CD14-positive monocyte (primary cell): ENCODE data around the gene MFRP. TPM values are rescaled to one million over a fixed set of nuclear protein-coding genes. Genes with fewer than 3 reads are reported as not detected.

Experiments used
- DNase-seq, 3 donors: peaks; one replicate each; pipeline ENCODE4 v3.0.0-alpha.2; 2011 to 2022
- H2AFZ ChIP-seq: 2 replicates; pipeline ENCODE4 v1.6.0; 2012; ENCODE audit warnings: mild to moderate bottlenecking, low read depth, low read length, inconsistent platforms; ENCODE audit not compliant: insufficient read depth, poor library complexity, severe bottlenecking
- H3K27ac ChIP-seq, 2 donors: 1 replicate in 1 of 2; 2 replicates in 1 of 2; pipeline ENCODE4 v1.5.1; 2012 to 2013; ENCODE audit warnings: low read length in 2 of 2, control low read depth in 1 of 2, inconsistent platforms in 1 of 2, low read depth in 1 of 2, mild to moderate bottlenecking in 1 of 2
- H3K27me3 ChIP-seq, 2 donors: one replicate each; pipeline versions ENCODE4 v1.6.0 to v1.6.1; 2011 to 2013; ENCODE audit warnings: low read length in 2 of 2; ENCODE audit not compliant: control insufficient read depth in 2 of 2, insufficient read depth in 2 of 2
- H3K36me3 ChIP-seq, 2 donors: replicated peaks in 1 of 2; 1 replicate in 1 of 2; 2 replicates in 1 of 2; pipeline versions ENCODE4 v1.5.1 to v1.6.1; 2012 to 2013; ENCODE audit warnings: low read length in 2 of 2, control low read depth in 1 of 2, inconsistent platforms in 1 of 2, mild to moderate bottlenecking in 1 of 2; ENCODE audit not compliant: insufficient read depth in 2 of 2, control insufficient read depth in 1 of 2
- H3K4me1 ChIP-seq, 2 donors: 1 replicate in 1 of 2; 2 replicates in 1 of 2; pipeline versions ENCODE4 v1.5.1 to v1.6.1; 2012 to 2013; ENCODE audit warnings: low read length in 2 of 2, control low read depth in 1 of 2, inconsistent platforms in 1 of 2, mild to moderate bottlenecking in 1 of 2, moderate library complexity in 1 of 2; ENCODE audit not compliant: insufficient read depth in 2 of 2, control insufficient read depth in 1 of 2
- H3K4me2 ChIP-seq: replicated peaks from 2 replicates; pipeline ENCODE3; 2012; ENCODE audit warnings: low read length, moderate library complexity, mild to moderate bottlenecking; ENCODE audit not compliant: poor library complexity, severe bottlenecking; ENCODE audit errors: extremely low read depth
- H3K4me3 ChIP-seq, 3 experiments: fragments of 200-600 bp in 1 of 3; sonication (generic) in 1 of 3; replicated peaks in 1 of 3; 1 replicate in 2 of 3; 2 replicates in 1 of 3; pipeline ENCODE4 v1.5.1; 2011 to 2013; ENCODE audit warnings: low read length in 3 of 3, mild to moderate bottlenecking in 3 of 3, control low read depth in 2 of 3, low read depth in 2 of 3, inconsistent platforms in 1 of 3, moderate library complexity in 1 of 3
- H3K79me2 ChIP-seq: 2 replicates; pipeline ENCODE4 v1.6.0; 2012; ENCODE audit warnings: mild to moderate bottlenecking, control low read depth, inconsistent platforms, low read length, moderate library complexity; ENCODE audit not compliant: insufficient read depth
- H3K9ac ChIP-seq: 2 replicates; pipeline ENCODE4 v1.6.0; 2017; ENCODE audit warnings: low read length, mild to moderate bottlenecking; ENCODE audit not compliant: insufficient read depth, poor library complexity, severe bottlenecking
- H3K9me3 ChIP-seq, 2 donors: replicated peaks in 1 of 2; 1 replicate in 1 of 2; 2 replicates in 1 of 2; pipeline versions ENCODE4 v1.5.1 to v1.6.1; 2012 to 2013; ENCODE audit warnings: low read length in 2 of 2, control low read depth in 1 of 2; ENCODE audit not compliant: control insufficient read depth in 1 of 2, insufficient read depth in 1 of 2
- H4K20me1 ChIP-seq: 2 replicates; pipeline ENCODE4 v1.6.0; 2012; ENCODE audit warnings: mild to moderate bottlenecking, low read length, control low read depth, moderate library complexity; ENCODE audit not compliant: insufficient read depth
- H3K27ac Mint-ChIP-seq, 7 donors: one replicate each; pipeline ENCODE4 v1.8.0; 2020; ENCODE audit warnings: mild to moderate bottlenecking in 7 of 7, mixed read lengths in 7 of 7, moderate library complexity in 6 of 7, inconsistent platforms in 2 of 7
- H3K27me3 Mint-ChIP-seq, 3 donors: one replicate each; pipeline ENCODE4 v1.8.0; 2021 to 2022; ENCODE audit warnings: low read depth in 3 of 3, mild to moderate bottlenecking in 3 of 3, mixed read lengths in 3 of 3, moderate library complexity in 3 of 3, inconsistent platforms in 1 of 3
- H3K36me3 Mint-ChIP-seq, 2 donors: one replicate each; pipeline ENCODE4 v1.8.0; 2020; ENCODE audit warnings: mixed read lengths in 2 of 2, inconsistent platforms in 1 of 2, mild to moderate bottlenecking in 1 of 2
- H3K4me1 Mint-ChIP-seq: one replicate; pipeline ENCODE4 v1.8.0; 2020; ENCODE audit warnings: mild to moderate bottlenecking, mixed read lengths
- H3K4me3 Mint-ChIP-seq, 2 donors: one replicate each; pipeline ENCODE4 v1.8.0; 2020; ENCODE audit warnings: mild to moderate bottlenecking in 2 of 2, mixed read lengths in 2 of 2, moderate library complexity in 1 of 2
- H3K9me3 Mint-ChIP-seq, 7 donors: one replicate each; pipeline ENCODE4 v1.8.0; 2020 to 2022; ENCODE audit warnings: mixed read lengths in 7 of 7, mild to moderate bottlenecking in 6 of 7, moderate library complexity in 6 of 7, inconsistent platforms in 2 of 7
- CTCF ChIP-seq: fragments of 200-600 bp; IDR thresholded peaks from one replicate; pipeline ENCODE4 v1.8.0; 2022; ENCODE audit warnings: antibody characterized with exemption, mild to moderate bottlenecking
- WGBS: methylation state at CpG from one replicate; pipeline ENCODE4 v1.1.5; 2013; ENCODE audit warnings: missing lambda C conversion rate; ENCODE audit not compliant: insufficient coverage; 5-methylcytosine and 5-hydroxymethylcytosine counted together
- intact Hi-C, 2 donors: fragments of 100-400 bp; cut with micrococcal nuclease; formaldehyde crosslinking; loops; one replicate each; pipeline versions ENCODE4 v1.15.0 to v1.15.1; 2023
- polyA plus RNA-seq, 3 donors: library from polyadenylated mRNA; depleted of rRNA in 1 of 3; unstranded in 2 of 3; stranded (reverse) in 1 of 3; fragments of 300-500 nt in 2 of 3; fragments of >200 nt in 1 of 3; fragmentation: Illumina TruSeq in 2 of 3; gene quantifications; 1 replicate in 2 of 3; 2 replicates in 1 of 3; pipeline ENCODE4 v1.2.3, GENCODE V29; 2012 to 2021

MFRP gene
- polyA plus RNA-seq, 3 donors, result not detected

DNA sequence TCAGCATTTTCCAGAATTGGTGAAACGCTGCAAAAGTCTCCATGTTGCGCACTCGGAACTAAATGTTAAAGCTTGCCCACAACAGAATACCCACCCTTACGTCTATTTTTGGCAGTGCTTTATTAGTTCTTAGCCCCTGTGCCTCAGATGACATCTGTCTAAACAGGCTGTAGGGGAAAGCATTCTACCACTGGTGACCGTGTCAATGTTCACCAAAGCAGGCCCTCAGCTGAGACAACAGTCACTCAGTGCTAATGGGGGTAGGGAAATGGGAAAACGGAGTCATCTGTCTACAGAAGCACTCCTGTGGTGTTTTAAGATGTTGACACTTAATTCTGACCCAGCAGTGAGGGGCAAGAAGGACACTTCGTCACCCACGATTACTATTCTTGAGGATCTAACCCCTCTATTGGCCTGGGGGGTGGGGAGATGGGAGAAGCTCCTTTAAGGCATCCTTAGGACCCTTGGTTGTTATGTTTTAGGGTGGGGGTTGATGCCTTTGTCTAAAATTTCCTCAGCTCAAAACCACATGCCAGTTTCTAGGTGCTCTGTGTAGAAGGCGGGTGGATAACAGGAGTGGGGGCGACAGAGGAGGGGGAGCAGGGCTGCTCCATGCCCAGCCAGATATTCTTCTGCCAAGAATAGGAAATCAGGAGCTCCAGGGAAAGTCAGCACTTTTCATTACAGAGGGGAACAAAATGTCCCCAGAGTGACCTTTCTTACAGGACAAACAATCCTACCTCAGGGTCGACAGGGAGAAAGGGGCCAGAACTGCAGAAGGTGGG lies 15.6 kb upstream of the MFRP start:
- Mint-ChIP-seq H3K4me3 (peak overlapping the region in 1 of 2 donors; percentile 52), H3K27ac (peak overlapping the region in 1 of 7 donors; percentile 37), H3K9me3 (peaks cover 0 to 5% (median 3%) of the 10 kb centered on the region in 7 donors), H3K27me3 (peaks cover 42 to 61% (median 56%) of the 10 kb centered on the region in 3 donors), H3K4me1 (peaks cover 13% of the 10 kb centered on the region), H3K36me3 (peaks cover 3 to 4% of the 10 kb centered on the region in 2 donors)
- H3K9ac ChIP-seq, result no peak overlapping the region
- no peak for TF ChIP-seq CTCF
- peaks cover 28 to 40% of the 10 kb centered on the region in 2 donors for H3K27me3 ChIP-seq
- no peak overlapping the region for H3K27ac ChIP-seq
- no peaks in the 10 kb centered on the region for H3K9me3 ChIP-seq
- 100% methylated on average over 6 of the region's 11 CpGs for WGBS
- H4K20me1 ChIP-seq, result no peaks in the 10 kb centered on the region
- H2AFZ ChIP-seq, result no peak overlapping the region
- H3K4me3 ChIP-seq, result no peak overlapping the region
- H3K79me2 ChIP-seq, result no peaks in the 10 kb centered on the region
- no peaks in the 10 kb centered on the region for H3K36me3 ChIP-seq
- H3K4me2 ChIP-seq, result no peak overlapping the region
- peaks cover 7 to 14% of the 10 kb centered on the region in 2 donors for H3K4me1 ChIP-seq
- intact Hi-C loops, result no loop called here
- DNase-seq, result no peak

DNA sequence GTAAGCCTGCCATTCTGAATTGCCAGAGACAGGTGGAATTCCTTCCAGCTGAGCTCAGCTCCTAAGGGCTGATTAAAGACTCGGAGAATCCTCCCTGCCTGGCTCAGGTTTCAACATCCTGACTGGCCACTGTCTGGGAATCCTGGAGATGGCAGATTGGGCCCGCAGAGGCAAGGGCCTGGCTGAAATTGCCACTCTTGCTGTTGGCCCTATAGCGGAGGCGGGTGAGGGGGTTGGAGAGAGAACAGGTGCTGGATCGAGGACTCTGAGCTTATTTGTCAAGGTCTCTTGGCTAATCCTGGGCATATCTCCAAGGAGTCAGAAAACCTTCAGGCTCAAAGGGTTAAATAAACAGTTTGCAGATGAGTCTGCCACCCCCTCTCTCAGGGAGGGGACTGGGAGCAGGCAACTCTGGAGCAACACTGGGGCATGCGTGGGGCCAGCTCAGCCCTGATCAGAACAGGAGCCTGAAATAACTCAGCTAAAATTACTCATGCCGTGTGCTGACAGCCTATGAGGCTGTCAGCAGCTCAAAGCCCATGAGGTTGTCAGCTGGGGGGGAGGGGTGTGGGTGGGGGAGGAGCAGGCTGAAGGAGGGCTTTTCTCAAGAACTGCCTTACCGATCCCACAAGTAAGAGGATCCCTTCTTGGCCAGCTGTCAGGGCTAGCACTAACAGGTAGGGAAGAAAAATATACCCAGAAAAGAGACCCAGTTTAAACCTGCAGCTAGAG lies 14.7 kb upstream of the MFRP start:
- no peak overlapping the region for H3K4me3 Mint-ChIP-seq
- Histone ChIP-seq H3K4me2 (no peak overlapping the region), H3K9ac (no peak overlapping the region), H4K20me1 (no peaks in the 10 kb centered on the region), H2AFZ (no peak overlapping the region), H3K9me3 (no peaks in the 10 kb centered on the region), H3K27ac (no peak overlapping the region), H3K4me1 (peaks cover 7 to 20% of the 10 kb centered on the region in 2 donors), H3K79me2 (no peaks in the 10 kb centered on the region), H3K27me3 (peaks cover 28 to 40% of the 10 kb centered on the region in 2 donors), H3K36me3 (no peaks in the 10 kb centered on the region), H3K4me3 (no peak overlapping the region)
- H3K4me1 Mint-ChIP-seq, result peaks cover 18% of the 10 kb centered on the region
- no peak for TF ChIP-seq CTCF
- H3K9me3 Mint-ChIP-seq, result peaks cover 0 to 5% (median 3%) of the 10 kb centered on the region in 7 donors
- peak overlapping the region in 1 of 7 donors; percentile 41 for H3K27ac Mint-ChIP-seq
- peaks cover 45 to 63% (median 55%) of the 10 kb centered on the region in 3 donors for H3K27me3 Mint-ChIP-seq
- intact Hi-C loops, result no loop called here
- no peak for DNase-seq
- H3K36me3 Mint-ChIP-seq, result peaks cover 3 to 4% of the 10 kb centered on the region in 2 donors
- 97% methylated on average over 3 of the region's 8 CpGs for WGBS
